Gastroesophageal sphincter (tissue), 3 donors: ENCODE results near the gene UBE2N.

Source experiments
- CTCF ChIP-seq, 4 experiments: fragments of 200-600 bp in 2 of 4; fragments of 450-650 bp in 2 of 4; sonication (generic) in 1 of 4; IDR thresholded peaks; one replicate each; pipeline ENCODE4 v1.5.1; 2017 to 2019; ENCODE audit warnings: antibody characterized with exemption in 4 of 4, mild to moderate bottlenecking in 2 of 4, moderate library complexity in 2 of 4
- EP300 ChIP-seq: sonication (generic); formaldehyde crosslinking; IDR thresholded peaks from one replicate; pipeline ENCODE4 v1.6.1; 2017; ENCODE audit warnings: antibody characterized with exemption, mild to moderate bottlenecking

GRCh38 chr12:93466625-93467350, 25.0 kb upstream of the UBE2N start:
- TF ChIP-seq EP300: no peak
- TF ChIP-seq CTCF (IDR thresholded peaks at IDR 0.05): no peak
